Spleen (tissue), 11 donors: Measurements from ENCODE around the gene MCRIP1. TPM values are rescaled to one million over a fixed set of nuclear protein-coding genes. Genes with fewer than 3 reads are reported as not detected.

Source experiments
- DNase-seq: peaks from one replicate; pipeline ENCODE4 v3.0.0-alpha.2; 2020
- H3K27ac ChIP-seq, 8 donors: fragments of 200-600 bp; sonication (generic) in 7 of 8; 1 replicate in 4 of 8; 2 replicates in 4 of 8; pipeline versions ENCODE4 v1.5.0 to v1.8.0; 2016 to 2021; ENCODE audit warnings: inconsistent platforms in 4 of 8, mild to moderate bottlenecking in 4 of 8, moderate library complexity in 1 of 8
- H3K27me3 ChIP-seq, 7 donors: fragments of 200-600 bp; sonication (generic) in 6 of 7; replicated peaks in 1 of 7; 1 replicate in 4 of 7; 2 replicates in 3 of 7; pipeline versions ENCODE4 v1.5.0 to v1.8.0; 2016 to 2021; ENCODE audit warnings: inconsistent platforms in 3 of 7, mild to moderate bottlenecking in 1 of 7
- H3K36me3 ChIP-seq, 6 donors: fragments of 200-600 bp; sonication (generic) in 5 of 6; 1 replicate in 4 of 6; 2 replicates in 2 of 6; pipeline versions ENCODE4 v1.5.0 to v1.8.0; 2016 to 2021; ENCODE audit warnings: inconsistent platforms in 2 of 6
- H3K4me1 ChIP-seq, 6 donors: fragments of 200-600 bp; sonication (generic) in 5 of 6; 1 replicate in 3 of 6; 2 replicates in 3 of 6; pipeline versions ENCODE4 v1.5.0 to v1.8.0; 2016 to 2021; ENCODE audit warnings: inconsistent platforms in 3 of 6
- H3K4me3 ChIP-seq, 8 donors: fragments of 200-600 bp; sonication (generic) in 7 of 8; 1 replicate in 4 of 8; 2 replicates in 4 of 8; pipeline versions ENCODE4 v1.5.0 to v1.8.0; 2016 to 2021; ENCODE audit warnings: inconsistent platforms in 4 of 8, mild to moderate bottlenecking in 4 of 8, moderate library complexity in 2 of 8
- H3K9me3 ChIP-seq, 8 donors: fragments of 200-600 bp; sonication (generic) in 7 of 8; 1 replicate in 4 of 8; 2 replicates in 4 of 8; pipeline versions ENCODE4 v1.5.0 to v1.8.0; 2016 to 2021; ENCODE audit warnings: inconsistent platforms in 4 of 8
- CTCF ChIP-seq, 11 experiments: fragments of 200-600 bp in 7 of 11; fragments of 450-650 bp in 4 of 11; sonication (generic) in 4 of 11; IDR thresholded peaks in 8 of 11; conservative IDR thresholded peaks in 3 of 11; 1 replicate in 7 of 11; 2 replicates in 4 of 11; pipeline versions ENCODE4 v1.4.0 to v1.8.0; 2016 to 2021; ENCODE audit warnings: antibody characterized with exemption in 11 of 11, inconsistent platforms in 4 of 11, mild to moderate bottlenecking in 1 of 11
- POLR2A ChIP-seq, 3 donors: fragments of 450-650 bp; IDR thresholded peaks; one replicate each; pipeline ENCODE4 v1.5.1; 2017; ENCODE audit warnings: antibody characterized with exemption in 3 of 3, mild to moderate bottlenecking in 1 of 3
- POLR2AphosphoS5 ChIP-seq, 3 donors: sonication (generic); formaldehyde crosslinking; IDR thresholded peaks; one replicate each; pipeline ENCODE4 v1.5.1; 2017; ENCODE audit warnings: antibody characterized with exemption in 3 of 3
- WGBS, 5 donors: extraction: QIAGEN DNeasy Blood & Tissue Kit in 3 of 5; methylation state at CpG; one replicate each; pipeline versions ENCODE4 v1.1.5 to v1.1.7; 2013 to 2018; 5-methylcytosine and 5-hydroxymethylcytosine counted together
- intact Hi-C: fragments of 100-400 bp; cut with DNase I; formaldehyde crosslinking; loops from one replicate; pipeline ENCODE4 v1.15.0; 2023; ENCODE audit warnings: low total_unique reads
- polyA plus RNA-seq, 3 donors: library from polyadenylated mRNA; stranded (reverse); fragments of 200-250 nt; gene quantifications; one replicate each; pipeline ENCODE4 v1.2.1, GENCODE V29; 2013
- total RNA-seq, 7 donors: library from RNA; depleted of rRNA in 3 of 7; stranded (reverse); fragments of >200 nt in 3 of 7; fragmentation: NEBNext Ultra II Directional in 4 of 7; extraction: Animal tissue kit (Norgen Biotek cat#: 25700) in 4 of 7; gene quantifications; one replicate each; pipeline versions ENCODE4 v1.1.0 to v1.2.1, GENCODE V29; 2016 to 2021
- donor health status: healthy with polysubstance abuse.
- donor health status: DM: no; HTN: no; CAD: no; lungs with moderate emphysema.
- donor health status: DM: no; HTN: no; CAD: no.
- donor health status: Bipolar disorder and iron deficiency.
- donor health status: healthy.
- donor health status: DM: no; HTN: no; CAD: no.
- donor health status: DM: yes; HTN: yes; CAD: no.

MCRIP1 gene
- total and polyA plus RNA-seq, 10 donors, result 47.5 to 182 (median 64.6) TPM

DNA sequence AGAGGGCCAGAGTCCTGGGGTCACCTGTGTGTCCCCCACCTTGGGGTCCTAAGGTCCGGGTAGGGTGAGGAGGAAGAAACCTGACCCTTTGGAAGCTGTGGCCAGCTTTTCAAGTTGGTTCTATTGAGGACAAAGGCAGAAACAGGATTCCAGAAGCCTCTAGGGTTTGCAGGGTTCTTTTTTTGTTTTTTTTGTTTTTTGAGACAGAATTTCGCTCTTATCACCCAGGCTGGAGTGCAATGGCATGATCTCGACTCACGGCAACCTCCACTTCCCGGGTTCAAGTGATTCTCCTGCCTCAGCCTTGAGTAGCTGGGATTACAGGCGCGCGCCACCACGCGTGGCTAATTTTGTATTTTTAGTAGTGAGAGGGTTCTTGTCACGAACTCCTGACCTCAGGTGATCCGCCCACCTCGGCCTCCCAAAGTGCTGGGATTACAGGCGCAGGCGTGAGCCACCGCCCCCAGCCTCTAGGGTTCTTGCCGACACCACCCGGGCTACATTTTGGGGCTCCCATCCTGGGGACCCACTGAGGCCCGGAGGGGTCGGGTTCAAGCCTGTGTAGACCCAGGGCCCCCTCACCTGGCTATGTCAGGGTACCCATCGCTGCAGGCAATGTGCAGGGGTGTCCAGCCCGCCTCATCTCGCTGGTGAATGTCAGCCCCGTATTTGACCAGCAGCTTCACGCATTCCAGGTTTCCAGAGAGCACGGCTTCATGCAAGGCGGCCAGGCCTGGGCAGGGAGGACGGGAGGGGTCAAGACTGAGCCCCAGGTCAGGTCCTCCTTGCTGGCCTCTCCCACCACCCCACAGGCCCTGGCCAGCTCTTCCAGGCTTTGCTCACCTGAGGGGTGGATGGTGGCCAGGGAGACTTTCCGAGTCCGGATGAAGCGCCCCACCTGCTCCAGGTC lies 1.1 kb upstream of the MCRIP1 start:
- no peaks in the 10 kb centered on the region for H3K9me3 ChIP-seq
- peak; percentile 76 for DNase-seq
- peak overlapping the region in 7 of 8 donors; percentile 48 to 93 (median 74) for H3K4me3 ChIP-seq
- no peaks in the 10 kb centered on the region for H3K27me3 ChIP-seq
- 63 to 88% (median 86%) methylated on average over 14 to 31 of the region's 31 CpGs for WGBS, 5 donors
- intact Hi-C loops, result no loop called here
- no peak for TF ChIP-seq POLR2AphosphoS5 (IDR thresholded peaks at IDR 0.05)
- no peak for TF ChIP-seq CTCF (IDR thresholded peaks at IDR 0.05 in 8 of 11, conservative IDR thresholded peaks at IDR 0.05 in 3 of 11)
- TF ChIP-seq POLR2A (IDR thresholded peaks at IDR 0.05), result no peak
- H3K27ac ChIP-seq, result peak overlapping the region; percentile 72 to 96 (median 93)
- H3K36me3 ChIP-seq, result peaks cover 0 to 8% (median 0%) of the 10 kb centered on the region in 6 donors
- H3K4me1 ChIP-seq, result peaks cover 17 to 74% (median 35%) of the 10 kb centered on the region in 6 donors

GRCh38 chr17:81832608-81833159 lies 407 bp downstream of the MCRIP1 start:
- DNase-seq, result peak; percentile 91
- no peaks in the 10 kb centered on the region for H3K9me3 ChIP-seq
- peaks cover 0 to 8% (median 0%) of the 10 kb centered on the region in 6 donors for H3K36me3 ChIP-seq
- 0 to 1% (median 0%) methylated on average over 25 to 65 of the region's 65 CpGs for WGBS, 5 donors
- H3K4me1 ChIP-seq, result peaks cover 17 to 73% (median 44%) of the 10 kb centered on the region in 6 donors
- H3K27me3 ChIP-seq, result no peaks in the 10 kb centered on the region
- intact Hi-C loops, result no loop called here
- TF ChIP-seq POLR2AphosphoS5 (IDR thresholded peaks at IDR 0.05) (peak in 1 of 3 donors; percentile 52), CTCF (IDR thresholded peaks at IDR 0.05 in 8 of 11, conservative IDR thresholded peaks at IDR 0.05 in 3 of 11) (no peak)
- peak overlapping the region; percentile 74 to 93 (median 84) for H3K4me3 ChIP-seq
- H3K27ac ChIP-seq, result peak overlapping the region; percentile 70 to 95 (median 88)

DNA sequence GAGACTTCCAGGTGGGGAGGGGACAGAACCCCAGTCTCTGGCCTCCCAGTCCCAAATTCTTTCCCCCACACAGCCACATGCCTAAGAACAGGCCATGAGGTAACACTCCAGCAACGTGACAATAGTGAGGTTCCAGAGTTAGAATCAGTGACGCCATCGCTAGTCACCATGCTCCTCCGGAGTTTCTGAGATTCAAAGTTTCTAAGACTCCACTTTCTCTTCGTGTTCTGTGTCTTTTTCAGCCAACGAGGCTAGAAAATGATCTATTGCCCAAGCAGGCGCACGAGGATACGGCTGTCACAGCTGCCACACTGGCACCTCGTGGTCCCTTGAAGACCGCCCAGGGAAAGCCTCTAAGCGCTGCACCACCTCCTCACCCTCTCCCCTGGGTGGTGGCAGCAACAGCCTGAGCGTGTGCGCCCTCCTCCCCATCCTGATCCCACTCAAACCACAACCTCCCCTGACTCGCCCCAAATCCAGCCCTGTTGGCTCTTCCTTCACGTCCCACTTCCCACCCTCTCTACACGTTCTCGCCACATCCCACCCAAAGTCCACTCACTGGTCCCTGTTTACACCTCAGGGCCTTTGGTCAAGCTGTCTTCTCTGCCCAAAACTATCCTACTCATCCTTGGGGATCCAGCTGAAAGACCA lies 1.0 kb downstream of the MCRIP1 start:
- 14 to 24% (median 17%) methylated on average over 18 of the region's 18 CpGs for WGBS, 5 donors
- peak; percentile 83 for DNase-seq
- no peaks in the 10 kb centered on the region for H3K9me3 ChIP-seq

More for the DNA sequence above, 1.0 kb downstream of the MCRIP1 start:
- no peak for TF ChIP-seq POLR2A (IDR thresholded peaks at IDR 0.05)
- no peak for TF ChIP-seq CTCF (IDR thresholded peaks at IDR 0.05 in 8 of 11, conservative IDR thresholded peaks at IDR 0.05 in 3 of 11)
- peak in 1 of 3 donors; percentile 15 for TF ChIP-seq POLR2AphosphoS5 (IDR thresholded peaks at IDR 0.05)
- Histone ChIP-seq H3K27me3 (no peaks in the 10 kb centered on the region), H3K4me3 (peak overlapping the region; percentile 74 to 93 (median 84)), H3K4me1 (peaks cover 17 to 68% (median 44%) of the 10 kb centered on the region in 6 donors), H3K27ac (peak overlapping the region; percentile 70 to 95 (median 88)), H3K36me3 (peaks cover 0 to 8% (median 0%) of the 10 kb centered on the region in 6 donors)
- intact Hi-C loops, result no loop called here
